ENCODE data around the gene WSB1.

The WSB1 gene

DNA sequence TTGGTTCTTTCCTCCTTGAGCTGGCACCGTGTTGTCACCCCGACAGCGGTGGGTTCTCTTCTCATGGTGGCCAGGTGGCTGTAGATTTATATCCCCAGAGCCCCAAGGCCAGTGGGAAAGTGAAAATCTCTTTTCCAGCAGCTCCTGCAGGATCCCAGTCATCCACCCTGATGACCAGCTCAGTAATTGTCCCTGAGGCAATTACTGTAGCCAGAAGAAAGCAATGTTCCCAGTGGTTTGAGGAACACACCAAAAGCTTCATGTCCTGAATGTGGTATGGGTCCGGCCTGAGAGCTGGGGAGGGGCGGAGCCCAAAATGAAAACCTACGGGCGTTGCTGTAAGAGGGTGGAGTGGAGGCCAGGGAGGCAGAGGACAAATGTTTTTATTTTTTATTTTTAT, 69.0 kb downstream of the WSB1 start:
- DNase-seq: no peak

DNA sequence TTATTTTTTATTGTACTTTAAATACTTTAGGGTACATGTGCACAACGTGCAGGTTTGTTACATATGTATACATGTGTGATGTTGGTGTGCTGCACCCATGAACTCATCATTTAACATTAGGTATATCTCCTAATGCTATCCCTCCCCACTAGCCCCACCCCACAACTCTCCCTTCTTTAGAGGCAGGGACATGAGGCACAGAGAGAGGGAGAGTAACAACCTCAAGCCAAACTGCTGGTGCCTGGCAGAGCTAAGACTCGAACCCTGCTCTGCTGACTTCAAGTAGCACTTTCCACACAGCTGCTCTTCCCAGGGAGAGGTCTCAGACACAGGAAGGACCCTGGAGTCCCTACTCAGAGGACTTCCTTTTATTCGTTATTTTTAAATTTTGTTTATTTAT, 69.4 kb downstream of the WSB1 start:
- no peak for DNase-seq

All from NCI-H187 treated with DMSO at 0.1 percent for 48 hours (cell line).